Stimulated activated CD8-positive, alpha-beta memory T cell treated with anti-CD3 and anti-CD28 coated beads, Interleukin-4, amount 100 ng/mL, for 4 hours (primary cell): ENCODE results near the gene NLN.
"Not testable (repeated sequence)": the region's sequence is repeated elsewhere in the genome, so short reads cannot be mapped to it uniquely, and the experiment has no call there.

Experiments
- DNase-seq, 2 donors: peaks; one replicate each; pipeline ENCODE4 v3.0.0-alpha.2; 2020; ENCODE audit warnings: low read depth in 2 of 2, low spot score in 1 of 2

The NLN gene

GRCh38 chr5:65867542-65868195 is 145.7 kb downstream of the NLN start:
- DNase-seq: no peak

GRCh38 chr5:65868509-65868908 is 146.5 kb downstream of the NLN start:
- no peak for DNase-seq

- DNase-seq: no peak
Measured at GRCh38 chr5:65871182-65871581, 149.2 kb downstream of the NLN start.

- not testable (repeated sequence) for DNase-seq
Measured at GRCh38 chr5:65871776-65872175, 149.8 kb downstream of the NLN start.

- no peak for DNase-seq
Measured at GRCh38 chr5:65873181-65873750, 151.3 kb downstream of the NLN start.

GRCh38 chr5:65874241-65874640 is 152.2 kb downstream of the NLN start:
- DNase-seq: no peak

GRCh38 chr5:65876496-65876895 is 154.5 kb downstream of the NLN start:
- DNase-seq: no peak

- DNase-seq: no peak
Measured at GRCh38 chr5:65876970-65877369, 155.0 kb downstream of the NLN start.
